GM20431 (cell line): ENCODE data around the gene CDK5R2.

Source experiments
- in situ Hi-C: fragments of 300-500 bp; cut with MseI, MboI; formaldehyde crosslinking; loops from one replicate; pipeline ENCODE4 v1.15.0; 2020; ENCODE audit warnings: low sequenced_read_pairs; ENCODE audit not compliant: unreplicated experiment

CDK5R2 gene

GRCh38 chr2:219001577-219002394, 42.3 kb downstream of the CDK5R2 start:
- in situ Hi-C loops, result no loop called here

DNA sequence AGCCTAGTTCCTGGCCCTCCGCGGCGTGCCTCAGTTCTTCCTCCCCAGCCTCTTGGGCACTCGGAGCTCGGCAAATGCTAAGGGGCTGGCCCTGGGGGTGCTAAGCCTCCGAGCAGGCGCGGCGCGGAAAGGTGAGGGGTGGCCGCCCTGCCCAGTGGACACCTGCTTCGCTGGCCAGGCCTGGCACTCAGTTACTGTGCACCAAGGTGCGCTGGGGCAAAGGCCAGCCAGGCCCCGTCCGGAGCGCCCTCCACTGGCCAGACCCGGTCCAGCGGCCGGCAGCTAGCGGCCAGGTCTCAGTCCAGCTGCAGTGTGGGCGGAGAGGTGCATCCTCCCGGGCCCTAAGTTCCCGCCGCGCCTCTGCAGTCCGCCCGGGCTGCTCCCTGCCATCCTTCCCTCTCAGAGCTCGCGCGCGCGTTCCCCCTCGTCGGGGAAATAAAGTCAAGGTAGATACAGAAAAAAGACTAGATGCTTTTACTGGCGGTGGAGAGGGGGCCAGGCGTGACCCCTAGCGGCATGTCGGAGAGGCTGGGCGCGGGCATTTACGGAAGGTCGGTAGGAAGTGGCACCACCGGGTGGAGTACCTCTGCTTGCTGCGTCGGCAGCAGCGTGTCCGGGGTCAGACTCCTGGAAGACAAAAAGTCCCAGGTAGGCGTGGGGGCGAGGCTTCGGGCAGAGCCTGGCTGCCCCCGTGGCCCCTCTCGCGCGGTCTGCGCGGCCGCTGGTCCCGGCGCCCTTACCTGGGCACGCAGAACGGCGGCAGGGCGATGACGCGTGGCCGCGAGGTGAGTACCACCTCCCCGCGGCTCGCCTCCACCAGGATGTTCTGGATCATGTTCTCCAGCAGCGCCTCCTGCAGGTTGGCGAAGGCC, 43.2 kb downstream of the CDK5R2 start:
- in situ Hi-C loops, result no loop called here

GRCh38 chr2:219003267-219003634, 43.8 kb downstream of the CDK5R2 start:
- in situ Hi-C loops, result no loop called here

DNA sequence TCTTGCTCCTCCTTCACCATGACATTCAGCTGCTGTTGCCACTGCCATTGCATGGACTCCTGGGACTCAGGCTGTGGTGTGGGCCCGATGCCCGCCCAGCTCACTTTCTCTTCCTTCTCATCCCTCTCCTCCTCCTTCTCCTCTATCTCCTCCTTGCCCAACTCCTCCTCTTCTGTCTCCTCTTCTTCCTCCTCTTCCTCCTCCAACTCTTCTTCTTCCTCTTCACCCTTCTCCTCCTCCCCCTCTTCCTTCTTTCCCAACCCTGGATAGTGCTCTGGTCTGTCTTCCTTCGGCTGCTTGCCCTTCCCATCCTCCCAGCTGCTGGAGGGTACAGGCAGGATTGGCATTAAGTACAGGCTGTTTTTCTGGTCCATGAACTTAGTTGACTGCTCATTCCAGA, 44.5 kb downstream of the CDK5R2 start:
- in situ Hi-C loops, result no loop called here

DNA sequence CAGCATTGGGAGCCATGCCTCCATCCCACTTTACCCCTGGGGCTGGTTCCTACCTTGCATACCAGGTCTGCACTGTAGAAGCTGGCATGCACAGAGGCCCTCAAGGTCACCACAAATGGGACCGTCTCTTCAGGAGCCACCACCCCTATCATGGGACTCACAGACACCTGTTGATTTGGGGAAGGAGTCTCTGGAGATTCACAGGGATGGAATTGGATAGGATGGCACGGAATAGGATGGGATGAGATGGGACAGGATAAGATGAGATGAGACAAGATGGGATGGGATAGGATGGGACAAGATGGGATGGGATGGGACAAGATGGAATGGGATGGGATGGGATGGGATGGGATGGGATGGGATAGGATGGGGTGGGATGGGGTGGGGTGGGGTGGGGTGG, 49.8 kb downstream of the CDK5R2 start:
- in situ Hi-C loops, result no loop called here

GRCh38 chr2:219010162-219010756, 50.8 kb downstream of the CDK5R2 start:
- in situ Hi-C loops, result no loop called here

- in situ Hi-C loops, result no loop called here
Observed at GRCh38 chr2:219010873-219011272, 51.4 kb downstream of the CDK5R2 start.
